Endometrium (tissue), 2 donors: ENCODE data around the gene ROR2.
A peak's percentile ranks its signal among the peaks of the same experiment; 100 is the strongest.
"Not testable (repeated sequence)": the region's sequence is repeated elsewhere in the genome, so short reads cannot be mapped to it uniquely, and the experiment has no call there.

Source experiments
- FAIRE-seq: peaks from 2 replicates; lab custom pipeline; 2012; peaks lifted over from hg19 to GRCh38; lab: Jason Lieb, UNC
- donor health status: control.
- donor health status: control.

Gene ROR2

GRCh38 chr9:91677822-91678436 lies 272.1 kb downstream of the ROR2 start:
- no peak for FAIRE-seq

GRCh38 chr9:91677331-91677730 lies 272.7 kb downstream of the ROR2 start:
- FAIRE-seq: no peak

GRCh38 chr9:91676046-91676445 lies 274.0 kb downstream of the ROR2 start:
- FAIRE-seq: no peak

- peak; percentile 77 for FAIRE-seq
These were observed 285.4 kb downstream of the ROR2 start for GRCh38 chr9:91664663-91665062.

GRCh38 chr9:91663858-91664257 lies 286.2 kb downstream of the ROR2 start:
- no peak for FAIRE-seq

- no peak for FAIRE-seq
These were observed 288.6 kb downstream of the ROR2 start for GRCh38 chr9:91661451-91661850.

- no peak for FAIRE-seq
These were observed 289.5 kb downstream of the ROR2 start for GRCh38 chr9:91660521-91660920.

GRCh38 chr9:91659529-91660495 lies 290.2 kb downstream of the ROR2 start:
- peak; percentile 78 for FAIRE-seq

- no peak for FAIRE-seq
These were observed 291.4 kb downstream of the ROR2 start for GRCh38 chr9:91658513-91659105.

- FAIRE-seq: no peak
These were observed 292.5 kb downstream of the ROR2 start for GRCh38 chr9:91657501-91657900.

GRCh38 chr9:91655658-91656057 lies 294.4 kb downstream of the ROR2 start:
- FAIRE-seq: no peak

GRCh38 chr9:91655215-91655614 lies 294.8 kb downstream of the ROR2 start:
- FAIRE-seq: no peak

GRCh38 chr9:91654527-91654926 lies 295.5 kb downstream of the ROR2 start:
- no peak for FAIRE-seq

GRCh38 chr9:91647371-91647770 lies 302.7 kb downstream of the ROR2 start:
- no peak for FAIRE-seq

GRCh38 chr9:91646702-91647101 lies 303.3 kb downstream of the ROR2 start:
- FAIRE-seq: no peak

GRCh38 chr9:91644433-91644832 lies 305.6 kb downstream of the ROR2 start:
- no peak for FAIRE-seq

- FAIRE-seq: no peak
These were observed 306.4 kb downstream of the ROR2 start for GRCh38 chr9:91643481-91644077.

- no peak for FAIRE-seq
These were observed 307.3 kb downstream of the ROR2 start for GRCh38 chr9:91642771-91643170.

- FAIRE-seq: no peak
These were observed 309.6 kb downstream of the ROR2 start for GRCh38 chr9:91640428-91640827.

GRCh38 chr9:91639054-91639453 lies 311.0 kb downstream of the ROR2 start:
- no peak for FAIRE-seq

- FAIRE-seq: not testable (repeated sequence)
These were observed 315.2 kb downstream of the ROR2 start for GRCh38 chr9:91634832-91635231.

GRCh38 chr9:91629718-91630117 lies 320.3 kb downstream of the ROR2 start:
- FAIRE-seq: no peak

GRCh38 chr9:91628892-91629291 lies 321.1 kb downstream of the ROR2 start:
- no peak for FAIRE-seq
